OCI-LY7 (cell line): ENCODE measurements around the gene HIVEP3. TPM values are rescaled to one million over a fixed set of nuclear protein-coding genes. Genes with fewer than 3 reads are reported as not detected.

Source experiments
- BruUV-seq: library from RNA; stranded (reverse); fragments of 400-500 nt; replicated peaks from 2 replicates; lab custom pipeline; 2021; lab: Mats Ljungman, UMichigan
- CTCF ChIA-PET: fragments of 300-600 bp; sonication (Branson Sonifier 250); formaldehyde crosslinking; loops from one replicate; lab custom pipeline; 2022; ENCODE audit warnings: antibody characterized with exemption; ENCODE audit not compliant: unreplicated experiment; lab: Charles Lee
- POLR2A ChIA-PET: fragments of 300-600 bp; sonication (Branson Sonifier 250); formaldehyde crosslinking; loops from one replicate; lab custom pipeline; 2022; ENCODE audit warnings: antibody characterized with exemption; lab: Charles Lee
- DNase-seq: peaks from one replicate; pipeline ENCODE4 v3.0.0-alpha.2; 2015; ENCODE audit warnings: low spot score
- H2AFZ ChIP-seq: fragments of 200-600 bp; sonication (generic), shearing (Covaris generic); 2 replicates; pipeline ENCODE4 v1.6.1; 2014; ENCODE audit warnings: mild to moderate bottlenecking, antibody characterized with exemption, low read length, moderate library complexity
- H3K27ac ChIP-seq: fragments of 200-600 bp; sonication (generic); 2 replicates; pipeline ENCODE4 v1.5.1; 2014; ENCODE audit warnings: mixed run types, low read depth, mild to moderate bottlenecking, moderate library complexity, low read length, inconsistent platforms; ENCODE audit not compliant: poor library complexity, severe bottlenecking
- H3K36me3 ChIP-seq: fragments of 200-600 bp; sonication (generic); 2 replicates; pipeline ENCODE4 v1.6.1; 2014; ENCODE audit warnings: mild to moderate bottlenecking, antibody characterized with exemption, low read length, moderate library complexity, mixed read lengths; ENCODE audit not compliant: insufficient read depth
- H3K4me1 ChIP-seq: fragments of 200-600 bp; sonication (generic); 2 replicates; pipeline ENCODE4 v1.5.1; 2014; ENCODE audit warnings: mild to moderate bottlenecking, low read length; ENCODE audit not compliant: insufficient read depth, poor library complexity, severe bottlenecking
- H3K4me2 ChIP-seq: fragments of 200-600 bp; sonication (generic); 2 replicates; pipeline ENCODE4 v1.6.1; 2014; ENCODE audit warnings: mild to moderate bottlenecking, low read length
- H3K4me3 ChIP-seq: fragments of 200-600 bp; sonication (generic); 2 replicates; pipeline ENCODE4 v1.5.1; 2014; ENCODE audit warnings: mild to moderate bottlenecking, low read depth, low read length; ENCODE audit not compliant: poor library complexity, severe bottlenecking
- H3K79me2 ChIP-seq: fragments of 200-600 bp; sonication (generic); 2 replicates; pipeline ENCODE4 v1.6.1; 2016; ENCODE audit warnings: low read depth, mild to moderate bottlenecking, low read length, moderate library complexity, mixed read lengths; ENCODE audit not compliant: insufficient read depth
- H3K9me2 ChIP-seq: fragments of 200-600 bp; sonication (generic); 2 replicates; pipeline ENCODE4 v1.6.1; 2016; ENCODE audit warnings: mild to moderate bottlenecking, low read length, mixed read lengths; ENCODE audit not compliant: insufficient read depth
- H3K9me3 ChIP-seq: fragments of 200-600 bp; sonication (generic); 2 replicates; pipeline ENCODE4 v1.6.1; 2014; ENCODE audit warnings: mild to moderate bottlenecking, mixed run types, low read length, mixed read lengths
- H4K20me1 ChIP-seq: fragments of 200-600 bp; sonication (generic); 2 replicates; pipeline ENCODE4 v1.6.1; 2014; ENCODE audit warnings: mild to moderate bottlenecking, antibody characterized with exemption, low read length, moderate library complexity, mixed read lengths; ENCODE audit not compliant: insufficient read depth
- EZH2phosphoT487 ChIP-seq: fragments of 200-600 bp; sonication (generic); IDR thresholded peaks from 2 replicates; pipeline ENCODE4 v1.6.1; 2018; ENCODE audit warnings: low read depth, borderline replicate concordance, mild to moderate bottlenecking, mixed run types, antibody characterized with exemption, low read length, moderate library complexity, mixed read lengths
- intact Hi-C: fragments of 100-400 bp; cut with micrococcal nuclease; formaldehyde crosslinking; loops from one replicate; pipeline ENCODE4 v1.10.0; 2022; ENCODE audit not compliant: unreplicated experiment
- total RNA-seq, 2 experiments: library from RNA; depleted of rRNA in 1 of 2; stranded (reverse); fragments of >200 nt in 1 of 2; shearing (Covaris generic) in 1 of 2; gene quantifications; 2 replicates each; pipeline ENCODE4 v1.2.3, GENCODE V29; 2014 to 2022
- TF ChIP-seq, protein P1 (sequence below): fragments of 200-600 bp; sonication (generic); conservative IDR thresholded peaks from 2 replicates; pipeline ENCODE4 v1.5.1; 2014; ENCODE audit warnings: mild to moderate bottlenecking, antibody characterized with exemption, low read length, moderate library complexity, mixed read lengths

HIVEP3 gene
- total RNA-seq, 2 experiments from 2014 or later: 0.53 to 0.60 TPM

DNA sequence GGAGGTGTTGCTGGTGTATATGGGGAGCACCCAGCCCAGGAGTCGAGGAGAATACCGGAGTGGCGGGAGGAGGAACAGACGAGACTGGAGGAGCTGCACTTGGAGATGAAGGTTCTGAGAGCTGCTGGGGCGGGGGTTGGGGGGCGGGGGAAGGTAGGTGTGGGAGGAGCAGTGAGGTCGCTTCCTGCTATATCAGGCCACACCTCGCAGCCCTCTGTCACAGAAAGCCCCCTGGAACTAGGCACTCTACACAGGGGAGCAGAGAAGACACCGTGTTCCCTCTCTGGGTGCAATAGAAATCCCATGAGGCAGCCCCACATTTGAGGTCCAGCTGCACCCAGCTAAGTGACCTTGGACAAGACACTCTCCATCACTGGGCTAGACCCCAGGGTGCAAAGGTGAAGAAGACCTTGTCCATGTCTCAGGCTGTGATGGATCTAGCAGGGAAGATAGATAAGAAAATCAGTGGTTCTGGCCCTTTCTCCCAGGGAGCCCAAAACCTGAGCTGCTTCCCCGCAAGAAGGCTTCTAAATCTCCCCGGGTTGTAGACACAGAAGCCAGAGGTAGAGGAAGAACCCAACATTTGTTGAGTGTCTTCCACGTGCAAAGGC, 278.5 kb downstream of the HIVEP3 start:
- no peak overlapping the region for H3K27ac ChIP-seq
- CTCF ChIA-PET: no interaction called here
- no peak for DNase-seq
- TF ChIP-seq, protein P1, sequence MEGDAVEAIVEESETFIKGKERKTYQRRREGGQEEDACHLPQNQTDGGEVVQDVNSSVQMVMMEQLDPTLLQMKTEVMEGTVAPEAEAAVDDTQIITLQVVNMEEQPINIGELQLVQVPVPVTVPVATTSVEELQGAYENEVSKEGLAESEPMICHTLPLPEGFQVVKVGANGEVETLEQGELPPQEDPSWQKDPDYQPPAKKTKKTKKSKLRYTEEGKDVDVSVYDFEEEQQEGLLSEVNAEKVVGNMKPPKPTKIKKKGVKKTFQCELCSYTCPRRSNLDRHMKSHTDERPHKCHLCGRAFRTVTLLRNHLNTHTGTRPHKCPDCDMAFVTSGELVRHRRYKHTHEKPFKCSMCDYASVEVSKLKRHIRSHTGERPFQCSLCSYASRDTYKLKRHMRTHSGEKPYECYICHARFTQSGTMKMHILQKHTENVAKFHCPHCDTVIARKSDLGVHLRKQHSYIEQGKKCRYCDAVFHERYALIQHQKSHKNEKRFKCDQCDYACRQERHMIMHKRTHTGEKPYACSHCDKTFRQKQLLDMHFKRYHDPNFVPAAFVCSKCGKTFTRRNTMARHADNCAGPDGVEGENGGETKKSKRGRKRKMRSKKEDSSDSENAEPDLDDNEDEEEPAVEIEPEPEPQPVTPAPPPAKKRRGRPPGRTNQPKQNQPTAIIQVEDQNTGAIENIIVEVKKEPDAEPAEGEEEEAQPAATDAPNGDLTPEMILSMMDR: no peak
- no peak for TF ChIP-seq EZH2phosphoT487
- peaks cover 25% of the 10 kb centered on the region for H3K4me1 ChIP-seq
- no TSS peak for BruUV-seq
- intact Hi-C loops: no loop called here
- H3K36me3 ChIP-seq: no peaks in the 10 kb centered on the region
- no peak overlapping the region for H2AFZ ChIP-seq
- no peaks in the 10 kb centered on the region for H4K20me1 ChIP-seq
- peak overlapping the region; percentile 36; the same call in 1 of the 2 replicates for H3K4me2 ChIP-seq
- POLR2A ChIA-PET: no interaction called here
- H3K9me2 ChIP-seq: no peaks in the 10 kb centered on the region
- H3K4me3 ChIP-seq: no peak overlapping the region
- H3K9me3 ChIP-seq: no peaks in the 10 kb centered on the region
- no peaks in the 10 kb centered on the region for H3K79me2 ChIP-seq

GRCh38 chr1:41639332-41639936, 279.3 kb downstream of the HIVEP3 start:
- no peak for DNase-seq
- Histone ChIP-seq H2AFZ (no peak overlapping the region), H3K4me3 (no peak overlapping the region), H3K4me2 (peak overlapping the region; percentile 36; the same call in 1 of the 2 replicates), H3K27ac (no peak overlapping the region), H3K9me3 (no peaks in the 10 kb centered on the region), H4K20me1 (no peaks in the 10 kb centered on the region), H3K79me2 (no peaks in the 10 kb centered on the region), H3K4me1 (peaks cover 25% of the 10 kb centered on the region), H3K36me3 (no peaks in the 10 kb centered on the region), H3K9me2 (no peaks in the 10 kb centered on the region)
- no peak for TF ChIP-seq EZH2phosphoT487
- TF ChIP-seq, protein P1: no peak
- POLR2A ChIA-PET: no interaction called here
- BruUV-seq: no TSS peak
- CTCF ChIA-PET: no interaction called here
- intact Hi-C loops: no loop called here
